NT2/D1 (cell line): ENCODE measurements around the gene DMPK.

Experiments
- DNase-seq: peaks from one replicate; pipeline ENCODE4 v3.0.0-alpha.2; 2011; ENCODE audit warnings: low read depth, low spot score
- H3K27me3 ChIP-seq: 2 replicates; pipeline ENCODE4 v1.6.0; 2011; ENCODE audit warnings: mild to moderate bottlenecking; ENCODE audit not compliant: insufficient read length, insufficient read depth
- H3K36me3 ChIP-seq: 2 replicates; pipeline ENCODE4 v1.6.1; 2011; ENCODE audit warnings: mild to moderate bottlenecking, low read length, mixed read lengths; ENCODE audit not compliant: insufficient read depth, insufficient read length
- H3K4me1 ChIP-seq: 2 replicates; pipeline ENCODE4 v1.5.1; 2011; ENCODE audit not compliant: insufficient read depth, insufficient read length
- H3K4me3 ChIP-seq: 2 replicates; pipeline ENCODE4 v1.5.1; 2011; ENCODE audit warnings: low read depth; ENCODE audit not compliant: insufficient read length
- H3K9ac ChIP-seq: 2 replicates; pipeline ENCODE4 v1.6.0; 2011; ENCODE audit warnings: low read depth; ENCODE audit not compliant: insufficient read length
- H3K9me3 ChIP-seq: 2 replicates; pipeline ENCODE4 v1.5.1; 2011; ENCODE audit warnings: mild to moderate bottlenecking, low read length; ENCODE audit not compliant: insufficient read depth
- SUZ12 ChIP-seq: IDR thresholded peaks from 2 replicates; pipeline ENCODE4 v1.6.1; 2011; ENCODE audit not compliant: insufficient read length, insufficient read depth; ENCODE audit errors: extremely low read depth
- YY1 ChIP-seq: IDR thresholded peaks from 2 replicates; pipeline ENCODE4 v1.6.1; 2011; ENCODE audit not compliant: insufficient read length, insufficient read depth
- ZNF274 ChIP-seq: IDR thresholded peaks from 2 replicates; pipeline ENCODE4 v1.6.1; 2011; ENCODE audit warnings: mild to moderate bottlenecking, low read depth, low read length

Gene DMPK

DNA sequence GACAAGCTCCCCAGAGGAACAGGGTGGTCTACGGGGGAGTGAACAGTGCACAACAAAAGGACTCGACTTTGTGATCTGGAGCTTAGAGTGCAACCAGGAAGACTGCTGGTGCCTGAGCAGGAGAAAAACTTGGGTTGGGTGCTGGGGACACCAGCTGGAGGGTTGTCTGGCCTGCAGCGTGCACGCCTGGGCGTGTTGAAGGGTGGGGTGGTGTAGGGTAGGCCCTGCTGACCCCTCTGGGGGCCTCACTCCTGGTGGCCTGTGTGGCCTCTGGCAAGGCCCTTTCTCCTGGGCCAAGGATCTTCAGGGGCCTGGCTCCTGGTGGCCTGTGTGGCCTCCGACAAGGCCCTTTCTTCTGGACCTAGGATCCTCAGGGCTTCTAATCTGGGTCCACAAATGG lies 37.5 kb upstream of the DMPK start:
- no peak overlapping the region for H3K9ac ChIP-seq
- H3K27me3 ChIP-seq = no peaks in the 10 kb centered on the region
- peaks cover 48% of the 10 kb centered on the region for H3K36me3 ChIP-seq
- H3K9me3 ChIP-seq = no peaks in the 10 kb centered on the region
- no peak overlapping the region for H3K4me3 ChIP-seq
- no peak for TF ChIP-seq SUZ12
- no peak for TF ChIP-seq ZNF274
- TF ChIP-seq YY1 = no peak
- DNase-seq = no peak
- H3K4me1 ChIP-seq = peaks cover 24% of the 10 kb centered on the region

DNA sequence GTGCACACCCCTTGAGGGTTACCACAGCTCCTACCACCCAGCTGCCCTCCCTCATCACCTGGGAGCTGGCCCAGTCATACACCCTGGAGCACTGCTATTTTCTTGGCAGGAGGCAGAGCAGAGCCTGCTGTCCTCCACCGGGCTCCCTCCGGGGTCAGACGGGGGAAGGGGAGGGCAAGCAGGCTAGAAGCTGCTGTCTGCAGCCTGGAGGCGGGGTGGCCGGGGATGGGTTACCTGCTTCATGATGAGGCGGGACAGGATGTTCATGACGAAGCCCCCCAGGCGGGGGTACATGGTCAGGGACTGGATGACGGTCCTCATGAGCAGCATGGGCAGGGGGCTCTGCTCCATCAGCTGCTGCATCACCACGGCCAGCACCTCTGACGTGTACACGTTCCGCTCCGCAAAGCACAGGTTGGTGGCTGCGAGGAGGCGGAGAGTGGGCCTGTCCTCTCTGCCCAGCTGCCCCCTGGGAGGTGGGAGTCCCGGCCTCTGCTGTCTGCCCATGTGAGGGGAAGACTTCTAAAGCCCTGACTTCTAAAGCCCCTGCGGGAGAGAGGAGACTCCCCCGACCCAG lies 35.5 kb upstream of the DMPK start:
- peaks cover 29% of the 10 kb centered on the region for H3K36me3 ChIP-seq

DNA sequence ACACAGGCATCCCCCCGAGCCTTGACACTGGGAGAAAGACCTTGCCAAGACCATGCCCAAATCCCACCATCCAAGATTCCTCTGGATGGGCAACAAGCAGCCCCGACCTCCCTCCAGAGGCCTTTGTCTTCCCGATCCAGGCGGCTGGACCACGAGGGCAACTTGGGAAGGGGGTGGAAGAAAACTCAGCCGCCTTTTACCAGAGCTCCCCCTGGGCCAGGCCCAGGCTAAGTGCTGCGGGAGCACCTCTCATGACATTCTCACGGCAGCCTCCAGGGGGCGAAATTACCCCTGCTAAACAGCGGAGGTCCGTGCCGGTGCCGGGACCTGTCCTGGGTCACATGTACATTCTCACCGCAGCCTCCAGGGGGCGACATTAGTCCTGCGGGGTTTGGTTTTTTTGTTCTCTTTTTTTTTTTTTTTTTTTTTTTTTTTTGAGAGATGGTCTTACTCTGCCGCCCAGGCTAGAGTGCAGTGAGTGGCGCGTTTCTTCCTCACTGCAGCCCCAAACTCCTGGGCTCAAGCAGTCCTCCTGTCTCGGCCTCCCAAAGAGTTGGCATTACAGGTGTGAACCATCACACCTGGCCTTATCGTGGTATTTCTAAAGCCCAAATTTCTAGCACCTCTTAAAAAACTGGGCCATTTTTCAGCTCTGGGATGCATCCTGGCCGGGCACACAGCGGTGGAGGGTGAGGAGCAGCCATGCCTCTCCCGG lies 34.9 kb upstream of the DMPK start:
- Histone ChIP-seq H3K4me3 (peak overlapping the region; percentile 61), H3K27me3 (no peaks in the 10 kb centered on the region), H3K9me3 (no peaks in the 10 kb centered on the region), H3K9ac (peak overlapping the region; percentile 90), H3K36me3 (peaks cover 26% of the 10 kb centered on the region), H3K4me1 (peaks cover 22% of the 10 kb centered on the region)
- DNase-seq = peak; percentile 92
- TF ChIP-seq ZNF274 = no peak
- TF ChIP-seq YY1 = no peak
- TF ChIP-seq SUZ12 = no peak

More for the DNA sequence above, 35.5 kb upstream of the DMPK start:
- no peaks in the 10 kb centered on the region for H3K9me3 ChIP-seq
- peak overlapping the region; percentile 64 for H3K9ac ChIP-seq
- TF ChIP-seq YY1 = no peak
- no peak for TF ChIP-seq SUZ12
- no peak for TF ChIP-seq ZNF274
- peaks cover 23% of the 10 kb centered on the region for H3K4me1 ChIP-seq
- H3K4me3 ChIP-seq = no peak overlapping the region
- no peaks in the 10 kb centered on the region for H3K27me3 ChIP-seq
- no peak for DNase-seq

DNA sequence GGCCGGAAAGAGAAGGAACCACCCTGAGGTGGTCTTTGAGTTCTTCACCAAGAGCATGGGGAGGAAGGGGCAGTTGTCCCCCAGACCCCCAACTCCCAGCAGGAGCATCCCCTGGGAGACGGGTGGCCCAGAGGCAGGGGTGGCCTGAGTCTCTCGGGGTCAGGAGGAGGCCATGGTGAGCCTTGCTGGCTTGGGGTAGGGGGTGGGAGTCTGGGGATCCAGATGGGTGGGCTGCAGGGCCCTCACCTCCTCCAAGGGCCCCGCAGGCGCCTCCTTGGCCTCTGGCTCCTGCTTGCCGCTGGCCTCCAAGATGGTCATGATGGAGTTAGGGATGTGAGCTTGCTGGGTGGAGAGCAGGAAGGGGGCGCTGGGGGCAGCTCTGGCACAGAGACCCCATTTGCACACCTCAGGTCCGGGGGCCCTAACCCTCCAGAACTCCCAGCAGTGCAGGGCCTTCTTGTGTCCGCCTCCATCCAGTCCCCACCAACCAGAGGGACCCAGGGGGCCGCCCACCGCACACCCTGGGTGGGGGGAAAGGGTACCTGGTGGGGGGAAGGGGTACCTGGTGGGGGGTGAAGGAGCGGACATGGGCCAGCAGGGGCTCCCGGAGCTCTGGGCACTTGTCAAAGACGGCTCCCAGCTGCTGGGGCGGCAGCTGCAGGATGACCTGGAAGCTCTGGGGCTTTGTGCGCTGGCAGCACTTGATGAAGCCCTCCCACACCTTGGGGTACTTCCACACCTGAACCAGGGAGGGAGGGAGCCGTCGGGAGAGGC lies 34.1 kb upstream of the DMPK start:
- peaks cover 19% of the 10 kb centered on the region for H3K4me1 ChIP-seq
- no peaks in the 10 kb centered on the region for H3K27me3 ChIP-seq
- no peaks in the 10 kb centered on the region for H3K9me3 ChIP-seq
- DNase-seq = no peak
- peak overlapping the region; percentile 90 for H3K9ac ChIP-seq
- H3K4me3 ChIP-seq = peak overlapping the region; percentile 61
- H3K36me3 ChIP-seq = peaks cover 22% of the 10 kb centered on the region
- no peak for TF ChIP-seq SUZ12
- no peak for TF ChIP-seq YY1
- no peak for TF ChIP-seq ZNF274

DNA sequence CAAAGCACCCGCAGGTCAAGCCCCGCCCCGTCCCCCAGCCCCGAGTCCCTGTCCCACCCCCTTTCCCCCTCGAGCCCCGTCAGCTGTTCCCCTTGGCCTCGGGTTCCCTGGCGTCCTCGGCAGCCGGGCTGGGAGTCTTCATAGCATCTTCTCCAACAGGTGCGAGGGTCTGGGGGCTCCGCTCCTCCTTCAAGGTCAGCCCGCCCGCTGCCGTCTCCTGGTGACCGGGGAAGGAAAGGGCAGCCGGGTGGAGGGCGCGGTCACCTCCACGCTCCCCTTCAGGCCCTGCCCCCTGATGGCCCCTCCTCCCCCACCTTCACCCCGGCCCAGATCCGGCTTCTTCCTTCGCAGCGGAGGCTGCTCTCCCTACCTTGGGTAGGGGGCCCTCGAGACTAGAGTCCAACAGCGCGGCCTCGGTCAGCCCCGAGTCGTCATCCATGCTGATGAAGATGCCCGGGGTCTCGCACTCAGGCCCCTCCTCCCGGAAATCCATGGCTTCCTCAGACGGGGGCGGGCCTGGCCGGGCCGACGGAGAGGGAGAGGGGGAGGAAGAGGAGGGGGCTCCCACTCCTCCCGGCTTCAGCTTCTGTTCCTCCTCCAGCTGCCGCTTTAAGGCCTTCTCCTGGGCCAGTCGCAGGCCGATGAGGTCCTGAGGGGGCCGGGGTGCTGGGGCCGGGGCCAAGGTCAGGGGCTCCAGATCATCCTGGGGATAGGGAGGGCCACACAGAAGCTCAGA lies 33.4 kb upstream of the DMPK start:
- H3K4me3 ChIP-seq = peak overlapping the region; percentile 61
- DNase-seq = peak; percentile 54

DNA sequence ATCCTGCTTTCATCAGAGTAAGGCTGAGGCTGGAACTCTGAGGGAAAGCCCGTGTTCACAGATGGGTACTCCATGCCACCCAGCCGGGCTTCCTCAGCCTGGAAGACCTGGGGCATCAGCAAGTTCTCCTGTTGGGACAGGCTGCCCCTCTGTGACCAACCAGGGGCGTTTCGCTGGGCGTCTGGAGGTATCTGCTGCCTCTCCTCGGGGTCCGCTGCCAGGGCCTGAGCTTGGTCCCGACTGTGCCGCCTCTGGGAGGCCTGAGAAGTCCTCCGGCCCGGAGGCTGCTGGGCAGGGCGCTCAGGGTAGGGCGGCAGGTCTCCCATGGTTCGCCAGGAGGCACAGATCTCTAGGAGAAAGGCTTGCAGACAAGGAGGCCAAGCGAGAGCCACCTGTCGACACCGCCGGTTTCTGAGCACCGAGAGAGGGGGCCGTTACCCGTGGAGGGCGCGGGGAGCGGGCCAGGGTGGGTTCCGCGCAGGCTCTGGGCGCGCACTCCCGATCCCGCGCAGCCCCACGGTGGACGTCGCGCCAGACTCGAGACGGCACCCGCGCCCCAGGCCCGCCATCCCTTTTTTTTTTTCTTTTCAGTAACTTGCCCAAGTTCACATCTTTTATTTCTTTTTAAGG lies 32.7 kb upstream of the DMPK start, which contains the start of gene RSPH6A:
TSS of gene RSPH6A (minus strand) at position 458 of the 630 bp plus-strand sequence. CDS start at position 326, 132 bp downstream.
- Histone ChIP-seq H3K9me3 (no peaks in the 10 kb centered on the region), H3K27me3 (no peaks in the 10 kb centered on the region), H3K4me3 (peak within 1 kb of the TSS; percentile 61), H3K9ac (peak within 1 kb of the TSS; percentile 90), H3K36me3 (peaks cover 8% of the 10 kb centered on the region), H3K4me1 (peaks cover 18% of the 10 kb centered on the region)
- DNase-seq = no peak
- TF ChIP-seq SUZ12 = no peak
- no peak for TF ChIP-seq ZNF274
- TF ChIP-seq YY1 = no peak

More for the DNA sequence above, 33.4 kb upstream of the DMPK start:
- Histone ChIP-seq H3K4me1 (peaks cover 18% of the 10 kb centered on the region), H3K9me3 (no peaks in the 10 kb centered on the region), H3K9ac (peak overlapping the region; percentile 90), H3K27me3 (no peaks in the 10 kb centered on the region), H3K36me3 (peaks cover 15% of the 10 kb centered on the region)
- no peak for TF ChIP-seq YY1
- TF ChIP-seq ZNF274 = no peak
- TF ChIP-seq SUZ12 = no peak
